ENCODE data around the gene POU2AF1. TPM values are rescaled to one million over a fixed set of nuclear protein-coding genes. Genes with fewer than 3 reads are reported as not detected.

POU2AF1 gene
- total RNA-seq, 1 donor from 2014 or later: 0.11 TPM

GRCh38 chr11:111358038-111359001 is 20.8 kb downstream of the POU2AF1 start:
- H3K4me3 ChIP-seq: no peak overlapping the region
- TF ChIP-seq CTCF (IDR thresholded peaks at IDR 0.05): no peak
- H3K36me3 ChIP-seq: no peaks in the 10 kb centered on the region
- no peak for DNase-seq (ENCODE audit: low spot score in 2 of 2)
- intact Hi-C loops (cut with DNase I): loop anchor here (10.0 kb wide), 1 partner anchor 54 kb away; no protein-coding TSS in a partner anchor
- no peaks in the 10 kb centered on the region for H3K4me1 ChIP-seq
- no peak overlapping the region for H3K27ac ChIP-seq
- no peaks in the 10 kb centered on the region for H3K9me3 ChIP-seq
- no peaks in the 10 kb centered on the region for H3K27me3 ChIP-seq

GRCh38 chr11:111357150-111358037 is 21.7 kb downstream of the POU2AF1 start:
- no peak for TF ChIP-seq CTCF (IDR thresholded peaks at IDR 0.05)
- intact Hi-C loops (cut with DNase I): loop anchor here (10.0 kb wide), 1 partner anchor 53 kb away; no protein-coding TSS in a partner anchor
- Histone ChIP-seq H3K9me3 (no peaks in the 10 kb centered on the region), H3K4me3 (no peak overlapping the region), H3K4me1 (no peaks in the 10 kb centered on the region), H3K36me3 (no peaks in the 10 kb centered on the region), H3K27me3 (no peaks in the 10 kb centered on the region), H3K27ac (no peak overlapping the region)
- DNase-seq (ENCODE audit: low spot score in 2 of 2): no peak

GRCh38 chr11:111356660-111357048 is 22.4 kb downstream of the POU2AF1 start:
- no peaks in the 10 kb centered on the region for H3K9me3 ChIP-seq
- no peak for DNase-seq (ENCODE audit: low spot score in 2 of 2)
- TF ChIP-seq CTCF (IDR thresholded peaks at IDR 0.05): no peak
- intact Hi-C loops (cut with DNase I): loop anchor here (10.0 kb wide), 1 partner anchor 52 kb away; no protein-coding TSS in a partner anchor
- H3K4me3 ChIP-seq: no peak overlapping the region
- H3K4me1 ChIP-seq: no peaks in the 10 kb centered on the region
- no peaks in the 10 kb centered on the region for H3K36me3 ChIP-seq
- no peaks in the 10 kb centered on the region for H3K27me3 ChIP-seq
- no peak overlapping the region for H3K27ac ChIP-seq

GRCh38 chr11:111355956-111356659 is 23.0 kb downstream of the POU2AF1 start:
- intact Hi-C loops (cut with DNase I): loop anchor here (10.0 kb wide), 1 partner anchor 51 kb away; no protein-coding TSS in a partner anchor
- Histone ChIP-seq H3K4me1 (no peaks in the 10 kb centered on the region), H3K4me3 (no peak overlapping the region), H3K27ac (no peak overlapping the region), H3K27me3 (no peaks in the 10 kb centered on the region), H3K36me3 (no peaks in the 10 kb centered on the region), H3K9me3 (no peaks in the 10 kb centered on the region)
- TF ChIP-seq CTCF (IDR thresholded peaks at IDR 0.05): no peak
- no peak for DNase-seq (ENCODE audit: low spot score in 2 of 2)

- no peaks in the 10 kb centered on the region for H3K27me3 ChIP-seq
- TF ChIP-seq CTCF (IDR thresholded peaks at IDR 0.05): no peak
- H3K36me3 ChIP-seq: no peaks in the 10 kb centered on the region
- intact Hi-C loops (cut with DNase I): loop anchor here (10.0 kb wide), 1 partner anchor 50 kb away; no protein-coding TSS in a partner anchor
- H3K4me1 ChIP-seq: no peaks in the 10 kb centered on the region
- no peaks in the 10 kb centered on the region for H3K9me3 ChIP-seq
- DNase-seq (ENCODE audit: low spot score in 2 of 2): no peak
- H3K4me3 ChIP-seq: no peak overlapping the region
- no peak overlapping the region for H3K27ac ChIP-seq
These were observed 24.0 kb downstream of the POU2AF1 start for GRCh38 chr11:111355101-111355500.
